ENCODE results near the gene INSL3.

- TF ChIP-seq, protein P1, sequence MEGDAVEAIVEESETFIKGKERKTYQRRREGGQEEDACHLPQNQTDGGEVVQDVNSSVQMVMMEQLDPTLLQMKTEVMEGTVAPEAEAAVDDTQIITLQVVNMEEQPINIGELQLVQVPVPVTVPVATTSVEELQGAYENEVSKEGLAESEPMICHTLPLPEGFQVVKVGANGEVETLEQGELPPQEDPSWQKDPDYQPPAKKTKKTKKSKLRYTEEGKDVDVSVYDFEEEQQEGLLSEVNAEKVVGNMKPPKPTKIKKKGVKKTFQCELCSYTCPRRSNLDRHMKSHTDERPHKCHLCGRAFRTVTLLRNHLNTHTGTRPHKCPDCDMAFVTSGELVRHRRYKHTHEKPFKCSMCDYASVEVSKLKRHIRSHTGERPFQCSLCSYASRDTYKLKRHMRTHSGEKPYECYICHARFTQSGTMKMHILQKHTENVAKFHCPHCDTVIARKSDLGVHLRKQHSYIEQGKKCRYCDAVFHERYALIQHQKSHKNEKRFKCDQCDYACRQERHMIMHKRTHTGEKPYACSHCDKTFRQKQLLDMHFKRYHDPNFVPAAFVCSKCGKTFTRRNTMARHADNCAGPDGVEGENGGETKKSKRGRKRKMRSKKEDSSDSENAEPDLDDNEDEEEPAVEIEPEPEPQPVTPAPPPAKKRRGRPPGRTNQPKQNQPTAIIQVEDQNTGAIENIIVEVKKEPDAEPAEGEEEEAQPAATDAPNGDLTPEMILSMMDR (IDR thresholded peaks at IDR 0.05): no peak
- no peak for TF ChIP-seq POLR2AphosphoS5 (IDR thresholded peaks at IDR 0.05; ENCODE audit: low read depth, low read length)
- TF ChIP-seq SMC3 (IDR thresholded peaks at IDR 0.05; ENCODE audit: low read depth, low read length): no peak
- no peak for TF ChIP-seq SIN3A (IDR thresholded peaks at IDR 0.05; ENCODE audit: borderline replicate concordance, low read depth, low read length)
- no peak for TF ChIP-seq EP300 (IDR thresholded peaks at IDR 0.05; ENCODE audit: borderline replicate concordance in 1 of 2, low read depth in 1 of 2, low read length in 1 of 2)
- no peak for TF ChIP-seq EZH2phosphoT487 (IDR thresholded peaks at IDR 0.05; ENCODE audit: borderline replicate concordance, low read depth)
- no peak for TF ChIP-seq MXI1 (IDR thresholded peaks at IDR 0.05; ENCODE audit: low read depth, low read length)
Observed at GRCh38 chr19:17817668-17818363, 3.5 kb downstream of the INSL3 start.

All from SK-N-SH (cell line).